Measurements from ENCODE around the gene TAF13. TPM values are rescaled to one million over a fixed set of nuclear protein-coding genes. Genes with fewer than 3 reads are reported as not detected.

Gene TAF13
- total RNA-seq, 1 experiment from 2014 or later = 58.8 TPM

DNA sequence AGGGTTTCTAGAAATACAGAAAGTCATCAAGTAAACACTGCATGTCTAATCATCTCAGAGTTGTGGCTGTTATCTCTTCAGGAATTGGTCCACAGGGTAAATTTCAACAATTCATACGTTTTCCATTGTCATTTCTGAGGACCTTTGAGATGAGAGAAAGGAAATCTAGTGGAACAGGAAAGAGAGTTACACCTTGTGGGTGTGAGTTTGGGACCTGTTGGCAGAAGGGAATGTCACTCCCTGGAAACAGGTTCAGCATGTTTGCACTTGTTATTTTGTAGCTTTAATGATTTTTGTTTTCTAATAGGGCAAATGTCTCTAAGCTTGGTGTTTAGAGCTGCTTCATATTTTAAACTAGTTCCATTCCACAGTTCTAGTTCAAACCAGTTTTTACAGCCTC lies 20.3 kb upstream of the TAF13 start:
- CTCF ChIA-PET = no interaction called here
- intact Hi-C loops (cut with micrococcal nuclease; ENCODE audit: unreplicated experiment) = no loop called here
- H3K4me1 ChIP-seq (ENCODE audit: insufficient read depth, low read length, poor library complexity, severe bottlenecking) = peaks cover 7% of the 10 kb centered on the region
- TF ChIP-seq EZH2 (IDR thresholded peaks at IDR 0.05; ENCODE audit: borderline replicate concordance, low read depth, low read length, poor library complexity, severe bottlenecking) = no peak
- TF ChIP-seq, protein P1, sequence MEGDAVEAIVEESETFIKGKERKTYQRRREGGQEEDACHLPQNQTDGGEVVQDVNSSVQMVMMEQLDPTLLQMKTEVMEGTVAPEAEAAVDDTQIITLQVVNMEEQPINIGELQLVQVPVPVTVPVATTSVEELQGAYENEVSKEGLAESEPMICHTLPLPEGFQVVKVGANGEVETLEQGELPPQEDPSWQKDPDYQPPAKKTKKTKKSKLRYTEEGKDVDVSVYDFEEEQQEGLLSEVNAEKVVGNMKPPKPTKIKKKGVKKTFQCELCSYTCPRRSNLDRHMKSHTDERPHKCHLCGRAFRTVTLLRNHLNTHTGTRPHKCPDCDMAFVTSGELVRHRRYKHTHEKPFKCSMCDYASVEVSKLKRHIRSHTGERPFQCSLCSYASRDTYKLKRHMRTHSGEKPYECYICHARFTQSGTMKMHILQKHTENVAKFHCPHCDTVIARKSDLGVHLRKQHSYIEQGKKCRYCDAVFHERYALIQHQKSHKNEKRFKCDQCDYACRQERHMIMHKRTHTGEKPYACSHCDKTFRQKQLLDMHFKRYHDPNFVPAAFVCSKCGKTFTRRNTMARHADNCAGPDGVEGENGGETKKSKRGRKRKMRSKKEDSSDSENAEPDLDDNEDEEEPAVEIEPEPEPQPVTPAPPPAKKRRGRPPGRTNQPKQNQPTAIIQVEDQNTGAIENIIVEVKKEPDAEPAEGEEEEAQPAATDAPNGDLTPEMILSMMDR (conservative IDR thresholded peaks at IDR 0.05; ENCODE audit: low read depth, low read length) = no peak
- POLR2A ChIA-PET (ENCODE audit: low non-redundant PET) = no interaction called here
- H3K27ac ChIP-seq (ENCODE audit: low read depth, low read length, poor library complexity, severe bottlenecking) = no peak overlapping the region
- no peaks in the 10 kb centered on the region for H3K27me3 ChIP-seq (replicated peaks; ENCODE audit: insufficient read depth, low read depth, low read length, poor library complexity)
- no peaks in the 10 kb centered on the region for H3K9me3 ChIP-seq (ENCODE audit: low read depth, low read length, poor library complexity, severe bottlenecking)
- DNase-seq (ENCODE audit: low spot score) = no peak
- H3K4me3 ChIP-seq (ENCODE audit: low read depth, low read length, poor library complexity, severe bottlenecking) = no peak overlapping the region
- no TSS peak for BruUV-seq (replicated peaks)
- H3K36me3 ChIP-seq (ENCODE audit: insufficient read depth, low read length, poor library complexity, severe bottlenecking) = peaks cover 23% of the 10 kb centered on the region

DNA sequence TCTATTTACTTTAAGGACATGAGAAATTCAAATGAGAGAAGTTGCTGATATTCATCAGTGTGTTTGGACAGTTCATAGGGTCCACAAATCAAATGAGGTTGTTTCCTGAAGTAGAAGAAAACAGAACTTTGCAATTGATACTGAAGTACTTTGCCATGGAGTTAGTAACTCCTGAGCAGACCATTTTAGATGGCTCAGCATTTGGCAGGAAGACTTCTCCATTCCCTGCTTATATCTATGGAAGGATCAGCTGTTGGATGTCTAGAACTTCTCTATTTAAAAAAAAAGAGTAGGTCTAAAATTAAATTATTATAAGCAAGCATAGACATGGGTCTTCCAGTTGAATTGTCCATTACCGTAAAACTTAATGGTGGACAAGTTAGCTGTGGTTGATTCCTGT lies 19.8 kb upstream of the TAF13 start:
- CTCF ChIA-PET = no interaction called here
- Histone ChIP-seq H3K4me3 (ENCODE audit: low read depth, low read length, poor library complexity, severe bottlenecking) (no peak overlapping the region), H3K36me3 (ENCODE audit: insufficient read depth, low read length, poor library complexity, severe bottlenecking) (peaks cover 23% of the 10 kb centered on the region), H3K27me3 (replicated peaks; ENCODE audit: insufficient read depth, low read depth, low read length, poor library complexity) (no peaks in the 10 kb centered on the region), H3K9me3 (ENCODE audit: low read depth, low read length, poor library complexity, severe bottlenecking) (no peaks in the 10 kb centered on the region), H3K27ac (ENCODE audit: low read depth, low read length, poor library complexity, severe bottlenecking) (no peak overlapping the region), H3K4me1 (ENCODE audit: insufficient read depth, low read length, poor library complexity, severe bottlenecking) (peaks cover 7% of the 10 kb centered on the region)
- BruUV-seq (replicated peaks) = no TSS peak
- TF ChIP-seq, protein P1 (conservative IDR thresholded peaks at IDR 0.05; ENCODE audit: low read depth, low read length) = no peak
- TF ChIP-seq EZH2 (IDR thresholded peaks at IDR 0.05; ENCODE audit: borderline replicate concordance, low read depth, low read length, poor library complexity, severe bottlenecking) = no peak
- intact Hi-C loops (cut with micrococcal nuclease; ENCODE audit: unreplicated experiment) = no loop called here
- POLR2A ChIA-PET (ENCODE audit: low non-redundant PET) = no interaction called here
- DNase-seq (ENCODE audit: low spot score) = no peak

DNA sequence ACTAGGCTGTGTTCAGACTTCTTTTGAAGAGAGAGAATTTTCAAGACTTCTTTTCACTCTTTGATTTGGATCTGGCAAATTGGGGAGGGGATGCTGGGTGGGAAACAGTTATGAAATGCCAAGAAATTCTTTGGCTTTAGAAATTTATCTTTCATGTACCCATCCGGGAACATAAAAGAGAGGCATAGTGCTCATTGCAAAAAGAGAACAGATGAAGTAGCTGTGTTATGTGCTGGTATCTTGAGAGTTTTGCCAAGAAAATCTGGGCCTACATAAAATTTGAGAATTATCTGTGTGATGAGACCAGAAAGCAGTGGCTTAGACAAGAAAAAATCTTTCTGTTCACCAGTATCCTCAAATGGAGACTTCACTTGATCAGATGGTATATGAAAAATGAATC lies 19.1 kb upstream of the TAF13 start:
- ChIA-PET POLR2A (ENCODE audit: low non-redundant PET) (no interaction called here), CTCF (no interaction called here)
- H3K27ac ChIP-seq (ENCODE audit: low read depth, low read length, poor library complexity, severe bottlenecking) = no peak overlapping the region
- peaks cover 11% of the 10 kb centered on the region for H3K4me1 ChIP-seq (ENCODE audit: insufficient read depth, low read length, poor library complexity, severe bottlenecking)
- H3K4me3 ChIP-seq (ENCODE audit: low read depth, low read length, poor library complexity, severe bottlenecking) = no peak overlapping the region
- TF ChIP-seq EZH2 (IDR thresholded peaks at IDR 0.05; ENCODE audit: borderline replicate concordance, low read depth, low read length, poor library complexity, severe bottlenecking) = no peak
- TF ChIP-seq, protein P1 (conservative IDR thresholded peaks at IDR 0.05; ENCODE audit: low read depth, low read length) = no peak
- H3K9me3 ChIP-seq (ENCODE audit: low read depth, low read length, poor library complexity, severe bottlenecking) = no peaks in the 10 kb centered on the region
- no peaks in the 10 kb centered on the region for H3K27me3 ChIP-seq (replicated peaks; ENCODE audit: insufficient read depth, low read depth, low read length, poor library complexity)
- intact Hi-C loops (cut with micrococcal nuclease; ENCODE audit: unreplicated experiment) = no loop called here
- peaks cover 23% of the 10 kb centered on the region for H3K36me3 ChIP-seq (ENCODE audit: insufficient read depth, low read length, poor library complexity, severe bottlenecking)
- DNase-seq (ENCODE audit: low spot score) = no peak
- no TSS peak for BruUV-seq (replicated peaks)
